Measurements from ENCODE around the gene RXRA. TPM values are rescaled to one million over a fixed set of nuclear protein-coding genes. Genes with fewer than 3 reads are reported as not detected.

Gene RXRA
- total RNA-seq, 1 experiment from 2014 or later: 29.9 TPM

DNA sequence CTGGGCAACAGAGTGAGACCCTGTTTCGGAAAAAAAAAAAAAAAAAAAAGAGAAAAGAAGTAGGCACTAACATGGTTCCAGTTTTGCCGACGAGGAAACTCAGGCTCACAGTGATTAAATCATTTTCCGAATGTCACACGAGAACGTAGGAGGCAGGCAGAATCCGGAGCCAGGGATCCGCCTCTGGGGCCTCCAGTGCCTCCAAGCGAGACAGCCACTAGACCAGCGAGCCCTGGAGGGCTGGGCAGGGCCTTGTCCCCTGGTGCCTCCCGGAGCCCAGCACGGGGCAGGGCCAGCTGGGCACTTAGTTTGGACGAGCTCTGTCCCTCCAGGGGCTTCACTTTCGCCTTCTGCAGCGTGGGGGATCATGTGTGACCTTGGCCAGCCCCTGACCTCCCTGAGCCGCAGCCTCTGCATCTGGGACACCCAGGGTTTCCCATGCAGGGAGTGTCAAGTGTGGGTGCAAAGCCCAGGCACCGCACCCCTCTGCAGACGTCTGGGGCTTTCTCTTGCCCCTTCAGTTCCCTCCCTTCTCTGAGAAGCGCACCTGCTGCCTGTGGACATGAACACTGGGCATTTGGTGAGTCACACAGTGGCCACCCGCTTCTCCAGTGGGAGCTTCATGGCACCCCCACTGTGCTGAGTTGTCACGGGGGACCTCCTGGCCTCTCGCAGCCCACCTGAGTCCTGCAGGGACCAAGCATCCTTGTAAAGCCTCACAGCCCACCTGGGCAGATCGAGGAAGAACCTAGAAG, 80.3 kb downstream of the RXRA start:
- H2BK15ac ChIP-seq (ENCODE audit: low read depth, low read length): no peak overlapping the region
- H4K91ac ChIP-seq (ENCODE audit: insufficient read length, low read depth, low read length): no peak overlapping the region
- no peak overlapping the region for H2BK12ac ChIP-seq (ENCODE audit: insufficient read length, low read depth, low read length)
- TF ChIP-seq, protein P1, sequence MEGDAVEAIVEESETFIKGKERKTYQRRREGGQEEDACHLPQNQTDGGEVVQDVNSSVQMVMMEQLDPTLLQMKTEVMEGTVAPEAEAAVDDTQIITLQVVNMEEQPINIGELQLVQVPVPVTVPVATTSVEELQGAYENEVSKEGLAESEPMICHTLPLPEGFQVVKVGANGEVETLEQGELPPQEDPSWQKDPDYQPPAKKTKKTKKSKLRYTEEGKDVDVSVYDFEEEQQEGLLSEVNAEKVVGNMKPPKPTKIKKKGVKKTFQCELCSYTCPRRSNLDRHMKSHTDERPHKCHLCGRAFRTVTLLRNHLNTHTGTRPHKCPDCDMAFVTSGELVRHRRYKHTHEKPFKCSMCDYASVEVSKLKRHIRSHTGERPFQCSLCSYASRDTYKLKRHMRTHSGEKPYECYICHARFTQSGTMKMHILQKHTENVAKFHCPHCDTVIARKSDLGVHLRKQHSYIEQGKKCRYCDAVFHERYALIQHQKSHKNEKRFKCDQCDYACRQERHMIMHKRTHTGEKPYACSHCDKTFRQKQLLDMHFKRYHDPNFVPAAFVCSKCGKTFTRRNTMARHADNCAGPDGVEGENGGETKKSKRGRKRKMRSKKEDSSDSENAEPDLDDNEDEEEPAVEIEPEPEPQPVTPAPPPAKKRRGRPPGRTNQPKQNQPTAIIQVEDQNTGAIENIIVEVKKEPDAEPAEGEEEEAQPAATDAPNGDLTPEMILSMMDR (conservative IDR thresholded peaks at IDR 0.05): no peak
- no peak overlapping the region for H3K4ac ChIP-seq (ENCODE audit: low read depth, low read length)
- no peaks in the 10 kb centered on the region for H3K27me3 ChIP-seq (ENCODE audit: insufficient read depth, low read length)
- Mint-ChIP-seq H3K27ac (peak overlapping the region; percentile 55 to 98 (median 62); a peak in 4 of 7 replicates), H3K4me1 (peaks cover 5 to 23% of the 10 kb centered on the region in 2 experiments), H3K27me3 (ENCODE audit: low read depth) (no peaks in the 10 kb centered on the region), H3K4me3 (no peak overlapping the region), H3K36me3 (ENCODE audit: insufficient read depth in 1 of 3, low read depth in 3 of 3) (peaks cover 0 to 6% (median 0%) of the 10 kb centered on the region in 3 experiments; a peak in 3 of 7 replicates), H3K9me3 (no peaks in the 10 kb centered on the region)
- WGBS (ENCODE audit: extremely low coverage, insufficient read length, low lambda C conversion rate): no CpG with 5 or more reads among the region's 23 CpGs
- no peaks in the 10 kb centered on the region for H3K4me1 ChIP-seq (ENCODE audit: insufficient read depth, low read length)
- H3K9ac ChIP-seq (ENCODE audit: extremely low read depth, insufficient read length, low read length): no peak overlapping the region
- no peak overlapping the region for H3K56ac ChIP-seq (ENCODE audit: insufficient read length, low read depth, low read length)
- H3K18ac ChIP-seq (ENCODE audit: insufficient read length, low read depth, low read length): no peak overlapping the region
- no peak for DNase-seq
- no peak overlapping the region for H2BK120ac ChIP-seq (ENCODE audit: low read depth, low read length, poor library complexity, severe bottlenecking)
- no peaks in the 10 kb centered on the region for H3K23me2 ChIP-seq (ENCODE audit: insufficient read length, low read depth, low read length, poor library complexity, severe bottlenecking)
- H2BK5ac ChIP-seq (ENCODE audit: insufficient read length, low read length): no peak overlapping the region
- H2BK20ac ChIP-seq (ENCODE audit: low read depth, low read length, poor library complexity, severe bottlenecking): no peak overlapping the region
- H3K9me3 ChIP-seq (ENCODE audit: control insufficient read depth, low read depth, low read length): no peaks in the 10 kb centered on the region
- H2AK5ac ChIP-seq (ENCODE audit: insufficient read length, low read length): no peak overlapping the region
- H3K23ac ChIP-seq (ENCODE audit: insufficient read length, low read depth, low read length): no peak overlapping the region
- peak overlapping the region; percentile 36; the same call in 1 of the 2 replicates for H3K14ac ChIP-seq (ENCODE audit: insufficient read depth, low read length)
- no peaks in the 10 kb centered on the region for H3K79me1 ChIP-seq (ENCODE audit: insufficient read depth, low read depth, low read length, poor library complexity, severe bottlenecking)
- H3T11ph ChIP-seq (ENCODE audit: low read length): no peak overlapping the region
- no peaks in the 10 kb centered on the region for H4K20me1 ChIP-seq (ENCODE audit: control insufficient read depth, insufficient read depth, insufficient read length)
- no peak overlapping the region for H4K8ac ChIP-seq (replicated peaks; ENCODE audit: insufficient read length, low read depth, low read length)
- no peaks in the 10 kb centered on the region for H3K79me2 ChIP-seq (ENCODE audit: insufficient read depth, low read length)
- H2AFZ ChIP-seq (ENCODE audit: low read length): no peak overlapping the region
- H3K4me2 ChIP-seq (ENCODE audit: insufficient read depth, insufficient read length, low read length): no peak overlapping the region
- H3K27ac ChIP-seq (ENCODE audit: insufficient read length, low read depth, low read length): no peak overlapping the region
- H4K5ac ChIP-seq (ENCODE audit: insufficient read length, low read depth, low read length): no peak overlapping the region
